SH-SY5Y (cell line): ENCODE data around the gene KCNJ6.

ENCODE experiments used
- GATA2 ChIP-seq: IDR thresholded peaks from 2 replicates; pipeline ENCODE4 v1.6.1; 2011; ENCODE audit warnings: mild to moderate bottlenecking, low read depth, low read length
- GATA3 ChIP-seq: IDR thresholded peaks from 2 replicates; pipeline ENCODE4 v1.6.1; 2011; ENCODE audit warnings: low read depth, mild to moderate bottlenecking, low read length, moderate library complexity

DNA sequence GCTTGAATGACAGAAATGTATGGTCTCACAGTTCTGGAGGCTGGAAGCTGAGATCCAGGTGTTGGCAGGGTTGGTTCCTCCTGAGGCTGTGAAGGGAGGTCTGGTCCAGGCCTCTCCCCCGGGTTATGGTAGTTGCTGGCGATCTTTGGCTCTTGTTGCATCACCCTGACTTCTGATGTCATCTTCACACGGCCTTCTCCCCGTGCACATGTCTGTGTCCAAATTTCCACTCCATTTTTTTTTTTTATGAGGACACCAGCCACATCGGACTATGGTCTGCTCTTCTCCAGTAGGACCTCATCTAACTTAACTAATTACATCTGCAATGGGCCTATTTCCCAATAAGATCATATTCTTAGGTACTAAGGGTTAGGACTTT, 232.2 kb downstream of the KCNJ6 start:
- TF ChIP-seq GATA3 (no peak), GATA2 (no peak)
